Panc1 (cell line): ENCODE data around the gene ZNF17.

Source experiments
- CTCF ChIP-seq: fragments of 450-650 bp; IDR thresholded peaks from 2 replicates; pipeline ENCODE4 v1.5.1; 2017; ENCODE audit warnings: mild to moderate bottlenecking
- POLR2AphosphoS5 ChIP-seq: IDR thresholded peaks from 2 replicates; pipeline ENCODE4 v1.6.1; 2012; ENCODE audit warnings: mild to moderate bottlenecking, low read depth, low read length, moderate library complexity
- REST ChIP-seq, 2 experiments: IDR thresholded peaks; 2 replicates each; pipeline ENCODE4 v1.6.1; 2011 to 2012; ENCODE audit warnings: low read depth in 2 of 2, control low read depth in 1 of 2, low read length in 1 of 2, mild to moderate bottlenecking in 1 of 2, moderate library complexity in 1 of 2; ENCODE audit not compliant: insufficient read depth in 1 of 2
- TCF7L2 ChIP-seq: IDR thresholded peaks from 2 replicates; pipeline ENCODE4 v1.6.1; 2011; ENCODE audit warnings: mild to moderate bottlenecking, low read depth, low read length, inconsistent platforms

GRCh38 chr19:57410877-57411671, at the start of gene ZNF17:
- no peak for TF ChIP-seq CTCF
- no peak for TF ChIP-seq TCF7L2
- peak; percentile 52; the same call in 1 of the 2 replicates for TF ChIP-seq POLR2AphosphoS5
- 0 out of 4 replicates have a peak, but pooled peaks of 1 of the 2 experiments have one; percentile 31 for TF ChIP-seq REST (IDR thresholded peaks at IDR 0.05; ENCODE audit: insufficient read depth in 1 of 2, low read depth in 2 of 2, low read length in 1 of 2)
